ENCODE data around the gene TMEM242. TPM values are rescaled to one million over a fixed set of nuclear protein-coding genes. Genes with fewer than 3 reads are reported as not detected.

Gene TMEM242
- total RNA-seq, 4 donors from 2014 or later: 0.20 to 8.4 (median 5.8) TPM

- no peaks in the 10 kb centered on the region for H3K27me3 ChIP-seq
- H3K36me3 ChIP-seq: no peaks in the 10 kb centered on the region
- H3K4me1 ChIP-seq: peaks cover 7 to 20% (median 15%) of the 10 kb centered on the region in 4 donors
- no peaks in the 10 kb centered on the region for H3K9me3 ChIP-seq
- TF ChIP-seq EP300 (IDR thresholded peaks at IDR 0.05; ENCODE audit: low read depth): no peak
- TF ChIP-seq POLR2A (IDR thresholded peaks at IDR 0.05): no peak
- no peak for TF ChIP-seq CTCF (IDR thresholded peaks at IDR 0.05)
- TF ChIP-seq POLR2AphosphoS5 (IDR thresholded peaks at IDR 0.05): no peak
- WGBS, 2 donors (ENCODE audit: low coverage in 1 of 2): 37 to 44% methylated on average over 4 to 16 of the region's 16 CpGs
- in situ Hi-C loops (cut with MboI; ENCODE audit: low pct_ligation_motif_present in 1 of 4, low pct_unique_long_range_greater_than_20kb in 1 of 4, low sequenced_read_pairs in 3 of 4) (no loop called here), intact Hi-C loops (cut with DNase I; ENCODE audit: low total_unique reads) (no loop called here)
- DNase-seq: peak; percentile 56
- no peak overlapping the region for H3K4me3 ChIP-seq
- H3K27ac ChIP-seq: peak overlapping the region; percentile 41 to 67 (median 56)
These were observed 54.0 kb downstream of the TMEM242 start for GRCh38 chr6:157269261-157269794.

- no peaks in the 10 kb centered on the region for H3K36me3 ChIP-seq
- peak overlapping the region; percentile 41 to 67 (median 56) for H3K27ac ChIP-seq
- intact Hi-C loops (cut with DNase I; ENCODE audit: low total_unique reads) (no loop called here), in situ Hi-C loops (cut with MboI; ENCODE audit: low pct_ligation_motif_present in 1 of 4, low pct_unique_long_range_greater_than_20kb in 1 of 4, low sequenced_read_pairs in 3 of 4) (no loop called here)
- H3K9me3 ChIP-seq: no peaks in the 10 kb centered on the region
- H3K27me3 ChIP-seq: no peaks in the 10 kb centered on the region
- H3K4me1 ChIP-seq: peaks cover 7 to 15% (median 12%) of the 10 kb centered on the region in 4 donors
- H3K4me3 ChIP-seq: no peak overlapping the region
- DNase-seq: no peak
- TF ChIP-seq POLR2A (IDR thresholded peaks at IDR 0.05): no peak
- WGBS, 2 donors (ENCODE audit: low coverage in 1 of 2): 68 to 70% methylated on average over 2 to 6 of the region's 6 CpGs
These were observed 54.5 kb downstream of the TMEM242 start for GRCh38 chr6:157268835-157269234.

GRCh38 chr6:157268396-157268795 is 54.9 kb downstream of the TMEM242 start:
- Histone ChIP-seq H3K4me3 (no peak overlapping the region), H3K9me3 (no peaks in the 10 kb centered on the region), H3K27me3 (no peaks in the 10 kb centered on the region), H3K36me3 (no peaks in the 10 kb centered on the region), H3K27ac (peak overlapping the region in 1 of 4 donors; percentile 67), H3K4me1 (peaks cover 7 to 12% (median 11%) of the 10 kb centered on the region in 4 donors)
- WGBS, 2 donors (ENCODE audit: low coverage in 1 of 2): 96% methylated on average over 5 of the region's 6 CpGs; no CpG with 5 or more reads in 1 of the 2 donors
- intact Hi-C loops (cut with DNase I; ENCODE audit: low total_unique reads): no loop called here
- TF ChIP-seq POLR2A (IDR thresholded peaks at IDR 0.05) (no peak), POLR2AphosphoS5 (IDR thresholded peaks at IDR 0.05) (no peak), CTCF (IDR thresholded peaks at IDR 0.05) (no peak), EP300 (IDR thresholded peaks at IDR 0.05; ENCODE audit: low read depth) (no peak)
- DNase-seq: no peak
- in situ Hi-C loops (cut with MboI; ENCODE audit: low pct_ligation_motif_present in 1 of 4, low pct_unique_long_range_greater_than_20kb in 1 of 4, low sequenced_read_pairs in 3 of 4): no loop called here

GRCh38 chr6:157267654-157268053 is 55.7 kb downstream of the TMEM242 start:
- no peaks in the 10 kb centered on the region for H3K36me3 ChIP-seq
- in situ Hi-C loops (cut with MboI; ENCODE audit: low pct_ligation_motif_present in 1 of 4, low pct_unique_long_range_greater_than_20kb in 1 of 4, low sequenced_read_pairs in 3 of 4): no loop called here
- H3K4me1 ChIP-seq: peaks cover 7 to 12% (median 11%) of the 10 kb centered on the region in 4 donors
- H3K4me3 ChIP-seq: no peak overlapping the region
- intact Hi-C loops (cut with DNase I; ENCODE audit: low total_unique reads): no loop called here
- no peak for DNase-seq
- TF ChIP-seq CTCF (IDR thresholded peaks at IDR 0.05) (no peak), POLR2AphosphoS5 (IDR thresholded peaks at IDR 0.05) (no peak), EP300 (IDR thresholded peaks at IDR 0.05; ENCODE audit: low read depth) (no peak), POLR2A (IDR thresholded peaks at IDR 0.05) (no peak)
- WGBS, 2 donors (ENCODE audit: low coverage in 1 of 2): 95% methylated on average over 6 of the region's 7 CpGs; no CpG with 5 or more reads in 1 of the 2 donors
- no peaks in the 10 kb centered on the region for H3K9me3 ChIP-seq
- H3K27ac ChIP-seq: no peak overlapping the region
- no peaks in the 10 kb centered on the region for H3K27me3 ChIP-seq
